Gastroesophageal sphincter (tissue), 3 donors: ENCODE measurements around the gene ARSK.

Source experiments
- EP300 ChIP-seq: sonication (generic); formaldehyde crosslinking; IDR thresholded peaks from one replicate; pipeline ENCODE4 v1.6.1; 2017; ENCODE audit warnings: antibody characterized with exemption, mild to moderate bottlenecking
- POLR2A ChIP-seq, 2 donors: fragments of 450-650 bp; IDR thresholded peaks; one replicate each; pipeline ENCODE4 v1.6.1; 2017; ENCODE audit warnings: antibody characterized with exemption in 2 of 2, mild to moderate bottlenecking in 2 of 2, moderate library complexity in 1 of 2
- TF ChIP-seq, protein P1 (sequence below), 4 experiments: fragments of 200-600 bp in 2 of 4; fragments of 450-650 bp in 2 of 4; sonication (generic) in 1 of 4; IDR thresholded peaks; one replicate each; pipeline ENCODE4 v1.5.1; 2017 to 2019; ENCODE audit warnings: antibody characterized with exemption in 4 of 4, mild to moderate bottlenecking in 2 of 4, moderate library complexity in 2 of 4

DNA sequence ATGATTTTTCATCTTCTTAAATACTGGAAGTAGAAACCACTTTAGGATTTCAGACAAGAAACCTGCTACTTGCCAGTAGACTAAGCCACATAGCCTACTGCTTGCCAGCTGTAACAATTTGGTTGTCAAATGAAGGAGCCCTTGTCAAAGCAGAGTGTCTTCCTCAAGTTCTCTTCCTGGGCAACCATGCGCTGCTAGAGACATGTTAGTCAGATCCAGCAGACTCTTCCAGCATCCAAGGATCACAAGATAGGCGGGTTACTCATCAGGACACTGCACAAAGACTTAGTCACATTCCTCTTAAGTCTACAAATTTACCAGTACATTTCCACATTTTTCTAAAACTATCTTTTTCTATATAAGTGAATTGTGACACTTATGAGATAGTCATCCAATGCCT, 24.5 kb upstream of the ARSK start:
- no peak for TF ChIP-seq EP300
- TF ChIP-seq, protein P1, sequence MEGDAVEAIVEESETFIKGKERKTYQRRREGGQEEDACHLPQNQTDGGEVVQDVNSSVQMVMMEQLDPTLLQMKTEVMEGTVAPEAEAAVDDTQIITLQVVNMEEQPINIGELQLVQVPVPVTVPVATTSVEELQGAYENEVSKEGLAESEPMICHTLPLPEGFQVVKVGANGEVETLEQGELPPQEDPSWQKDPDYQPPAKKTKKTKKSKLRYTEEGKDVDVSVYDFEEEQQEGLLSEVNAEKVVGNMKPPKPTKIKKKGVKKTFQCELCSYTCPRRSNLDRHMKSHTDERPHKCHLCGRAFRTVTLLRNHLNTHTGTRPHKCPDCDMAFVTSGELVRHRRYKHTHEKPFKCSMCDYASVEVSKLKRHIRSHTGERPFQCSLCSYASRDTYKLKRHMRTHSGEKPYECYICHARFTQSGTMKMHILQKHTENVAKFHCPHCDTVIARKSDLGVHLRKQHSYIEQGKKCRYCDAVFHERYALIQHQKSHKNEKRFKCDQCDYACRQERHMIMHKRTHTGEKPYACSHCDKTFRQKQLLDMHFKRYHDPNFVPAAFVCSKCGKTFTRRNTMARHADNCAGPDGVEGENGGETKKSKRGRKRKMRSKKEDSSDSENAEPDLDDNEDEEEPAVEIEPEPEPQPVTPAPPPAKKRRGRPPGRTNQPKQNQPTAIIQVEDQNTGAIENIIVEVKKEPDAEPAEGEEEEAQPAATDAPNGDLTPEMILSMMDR (IDR thresholded peaks at IDR 0.05) = no peak
- TF ChIP-seq POLR2A (IDR thresholded peaks at IDR 0.05) = no peak
